EL (cell line): ENCODE data around the gene ZFP82.

Source experiments
- DNase-seq: peaks from one replicate; pipeline ENCODE4 v3.0.0-alpha.2; 2016

ZFP82 gene

DNA sequence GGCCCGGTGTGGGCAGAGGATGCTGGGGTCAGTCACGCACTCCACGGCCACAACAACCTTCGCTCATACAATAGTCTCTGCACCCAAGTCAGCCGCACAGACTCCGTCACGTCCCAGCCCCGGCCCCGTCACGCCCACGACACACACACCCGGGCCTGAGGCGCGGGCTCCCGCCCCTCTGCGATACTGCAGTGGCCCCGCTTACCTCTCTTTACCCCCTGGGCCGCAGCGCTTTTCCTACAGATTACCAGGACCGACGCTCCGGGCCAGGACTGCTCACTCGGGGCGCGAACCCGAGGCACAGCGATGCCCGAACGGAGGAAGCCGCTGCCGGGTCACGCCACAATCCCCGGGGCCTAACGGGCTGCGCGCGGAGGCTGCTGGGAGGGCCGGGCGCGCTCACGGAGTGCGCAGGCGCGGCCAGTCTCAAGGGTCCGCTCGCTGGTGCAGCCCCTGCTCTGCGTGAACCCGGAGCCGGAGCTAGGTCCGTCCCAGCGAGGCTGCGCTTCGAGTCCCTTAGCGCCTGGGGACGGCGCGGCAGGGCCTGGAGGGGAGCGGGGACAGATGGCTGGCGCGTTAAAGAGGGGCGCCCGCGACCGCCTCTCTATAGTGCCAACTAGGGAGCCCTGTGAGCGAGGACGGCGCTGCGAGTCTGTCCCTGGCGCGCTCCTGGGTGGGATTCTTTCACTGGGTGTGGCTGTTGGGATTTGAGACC lies at the start of gene ZFP82:
Gene ZFP82 (minus strand): TSS at position 358 of the 715 bp plus-strand sequence. CDS start 8,855 bp downstream, outside the sequence.
- peak; percentile 82 for DNase-seq

DNA sequence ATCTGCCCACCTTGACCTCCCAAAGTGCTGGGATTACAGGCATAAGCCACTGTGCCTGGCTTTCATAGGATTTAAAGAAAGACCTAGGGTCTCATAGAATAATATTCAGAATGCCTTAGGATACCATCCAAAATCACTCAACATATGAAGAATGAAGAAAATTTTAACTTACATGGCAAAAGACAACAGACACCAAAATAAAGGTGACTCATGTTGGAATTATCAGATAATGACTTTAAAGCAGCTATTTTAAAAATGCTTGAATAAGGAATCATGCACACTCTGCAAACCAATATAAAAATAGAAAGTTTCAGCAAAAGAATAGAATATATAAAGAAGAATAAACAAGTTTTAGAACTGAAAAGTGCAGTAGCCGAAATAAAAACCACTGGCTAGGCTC lies 41.6 kb upstream of the ZFP82 start:
- DNase-seq, result peak; percentile 35

DNA sequence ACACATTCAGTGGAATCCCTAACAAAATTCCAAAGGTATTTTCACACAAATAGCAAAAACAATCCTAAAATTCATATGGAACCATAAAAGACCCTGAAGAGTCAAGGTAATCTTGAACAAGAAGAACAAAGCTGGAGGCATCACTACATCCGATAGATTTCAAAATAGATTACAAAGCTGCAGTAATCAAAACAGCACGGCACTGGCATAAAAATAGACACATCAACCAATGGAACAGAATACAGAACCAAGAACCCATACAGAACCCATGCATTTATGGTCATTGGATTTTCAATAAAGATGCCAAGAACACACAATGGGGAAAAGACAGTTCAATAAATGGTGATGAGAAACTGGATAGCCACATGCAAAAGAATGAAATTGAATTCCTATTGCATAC lies 38.4 kb upstream of the ZFP82 start:
- no peak for DNase-seq

DNA sequence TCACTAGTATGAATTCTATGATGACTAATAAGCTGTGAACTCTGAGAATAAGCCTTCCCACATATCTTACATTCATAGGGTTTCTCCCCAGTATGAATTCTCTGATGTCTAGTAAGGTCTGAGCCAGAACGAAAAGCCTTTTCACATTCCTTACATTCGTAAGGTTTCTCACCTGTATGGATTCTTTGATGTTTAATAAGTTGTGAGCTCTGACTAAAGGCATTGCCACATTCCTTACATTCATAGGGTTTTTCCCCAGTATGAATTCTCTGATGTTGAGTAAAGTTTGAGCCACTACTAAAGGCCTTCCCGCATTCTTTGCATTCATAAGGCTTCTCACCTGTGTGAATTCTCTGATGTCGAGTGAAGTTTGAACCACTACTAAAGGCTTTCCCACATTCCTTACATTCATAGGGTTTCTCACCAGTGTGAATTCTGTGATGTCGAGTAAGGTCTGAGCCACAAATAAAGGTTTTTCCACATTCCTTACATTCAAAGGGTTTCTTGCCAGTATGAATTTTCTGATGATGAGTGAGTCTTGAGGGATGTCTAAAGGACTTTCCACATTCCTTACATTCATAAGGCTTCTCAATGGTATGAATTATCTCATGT lies 30.7 kb upstream of the ZFP82 start:
- DNase-seq, result peak; percentile 6

DNA sequence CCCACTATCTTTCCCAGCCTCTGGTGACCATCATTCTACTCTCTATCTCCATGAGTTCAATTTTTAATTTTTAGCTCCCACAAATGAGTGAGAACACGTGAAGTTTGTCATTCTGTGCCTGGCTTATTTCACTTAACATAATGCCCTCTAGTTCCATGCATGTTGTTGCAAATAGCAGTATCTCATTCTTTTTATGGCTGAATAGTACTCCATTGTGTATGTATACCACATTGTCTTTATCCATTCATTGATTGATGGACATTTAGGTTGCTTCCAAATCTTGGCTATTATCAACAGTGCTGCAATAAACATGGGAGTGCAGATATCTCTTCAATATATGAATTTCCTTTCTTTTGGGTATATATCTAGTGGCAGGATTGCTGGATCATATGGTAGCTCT lies 22.9 kb upstream of the ZFP82 start:
- DNase-seq, result no peak

DNA sequence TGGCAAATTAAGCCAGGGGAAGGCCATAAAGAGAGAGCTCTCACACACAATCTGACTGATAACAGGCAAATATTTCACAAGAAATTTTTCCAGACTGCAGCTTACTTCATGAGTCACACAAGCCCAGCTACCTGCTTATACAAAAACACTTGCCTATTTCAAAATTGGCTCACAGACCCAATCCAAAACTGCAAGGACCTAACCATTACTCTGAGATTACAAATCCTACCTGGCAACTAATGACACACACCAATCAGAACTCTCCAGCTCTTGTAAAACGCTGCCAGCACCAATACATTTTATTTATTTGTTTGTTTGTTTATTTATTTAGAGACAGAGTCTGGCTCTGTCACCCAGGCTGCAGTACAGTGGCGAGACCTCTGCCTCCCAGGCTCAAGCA lies 18.1 kb upstream of the ZFP82 start:
- peak; percentile 8 for DNase-seq

DNA sequence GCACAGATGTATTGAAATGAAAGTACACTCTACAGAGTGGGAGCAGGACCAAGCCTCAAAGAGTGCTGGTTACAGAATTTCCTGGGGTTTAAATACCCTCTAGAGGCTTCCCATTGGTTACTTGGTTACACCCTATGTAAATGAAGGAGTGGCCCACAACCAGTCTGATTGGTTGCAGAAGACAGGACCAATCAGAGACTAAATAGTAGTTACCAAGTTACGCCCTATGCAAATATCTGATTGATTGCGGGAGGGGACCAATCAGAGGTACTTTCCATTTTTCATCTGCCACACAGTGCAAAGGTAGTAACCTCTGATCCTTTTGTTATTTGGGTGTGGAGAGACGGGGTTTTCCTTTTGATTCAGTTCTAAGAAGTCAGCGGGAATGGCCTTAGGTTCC lies 5.5 kb upstream of the ZFP82 start:
- DNase-seq, result no peak

DNA sequence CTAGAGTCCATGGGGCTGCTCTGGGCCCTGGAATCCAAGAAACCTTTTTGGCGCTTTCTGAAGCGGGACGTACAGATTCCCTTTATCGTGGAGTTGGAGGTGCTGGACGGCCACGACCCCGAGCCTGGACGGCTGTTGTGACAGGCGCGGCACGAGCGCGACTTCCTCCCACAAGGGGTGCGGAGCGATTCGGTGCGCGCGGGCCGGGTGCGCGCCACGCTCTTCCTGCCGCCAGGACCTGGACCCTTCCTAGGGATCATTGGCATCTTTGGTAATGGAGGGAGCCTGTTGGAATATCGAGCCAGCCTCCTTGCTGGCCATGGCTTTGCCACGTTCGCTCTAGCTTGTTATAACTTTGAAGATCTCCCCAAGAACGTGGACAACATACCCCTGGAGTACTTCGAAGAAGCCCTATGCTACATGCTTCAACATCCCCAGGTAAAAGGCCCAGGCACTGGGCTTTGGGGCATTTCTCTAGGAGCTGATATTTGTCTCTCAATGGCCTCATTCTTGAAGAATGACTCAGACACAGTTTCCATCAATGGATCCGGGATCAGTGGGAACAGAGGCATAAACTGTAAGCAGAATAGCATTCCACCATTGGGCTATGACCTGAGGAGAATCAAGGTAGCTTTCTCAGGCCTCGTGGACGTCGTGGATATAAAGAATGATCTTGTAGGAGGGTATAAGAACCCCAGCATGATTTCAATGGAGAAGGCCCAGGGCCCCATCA lies 3.5 kb upstream of the ZFP82 start:
- peak; percentile 25 for DNase-seq

DNA sequence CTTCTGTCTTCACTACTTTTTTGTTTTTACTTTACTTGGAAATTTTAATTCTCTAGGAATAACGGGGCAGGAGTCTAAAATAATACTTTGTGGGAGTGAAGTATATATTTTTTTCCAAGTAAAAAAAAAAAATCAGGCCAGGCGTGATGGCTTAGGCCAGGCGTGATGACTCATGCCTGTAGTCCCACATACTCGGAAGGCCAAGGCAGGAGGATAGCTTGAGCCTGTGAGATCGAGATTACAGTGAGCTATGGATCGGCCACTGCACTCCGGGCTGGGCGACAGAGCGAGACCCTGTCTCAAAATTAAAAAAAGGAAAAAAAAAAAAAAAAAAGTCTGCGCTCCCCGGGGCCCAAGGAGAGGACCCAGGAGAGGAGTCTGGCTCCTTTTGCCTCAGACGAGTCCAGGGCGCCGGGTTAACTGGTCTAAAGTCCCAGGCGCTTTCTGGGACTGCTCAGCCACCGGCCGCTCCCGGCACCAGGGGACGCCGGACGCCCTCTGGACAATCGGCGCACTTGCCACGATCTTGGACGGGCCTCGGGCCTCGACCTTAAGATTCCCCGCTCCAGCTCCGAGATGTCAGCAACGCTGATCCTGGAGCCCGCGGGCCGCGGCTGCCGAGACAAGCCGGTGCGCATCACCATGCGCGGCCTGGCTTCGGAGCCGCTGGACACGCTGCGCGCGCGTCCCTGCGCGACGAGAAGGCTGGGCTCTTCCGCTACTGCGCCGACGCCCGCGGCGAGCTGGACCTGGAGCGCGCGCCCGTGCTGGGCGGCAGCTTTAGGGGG lies 2.7 kb upstream of the ZFP82 start:
- DNase-seq, result peak; percentile 45

DNA sequence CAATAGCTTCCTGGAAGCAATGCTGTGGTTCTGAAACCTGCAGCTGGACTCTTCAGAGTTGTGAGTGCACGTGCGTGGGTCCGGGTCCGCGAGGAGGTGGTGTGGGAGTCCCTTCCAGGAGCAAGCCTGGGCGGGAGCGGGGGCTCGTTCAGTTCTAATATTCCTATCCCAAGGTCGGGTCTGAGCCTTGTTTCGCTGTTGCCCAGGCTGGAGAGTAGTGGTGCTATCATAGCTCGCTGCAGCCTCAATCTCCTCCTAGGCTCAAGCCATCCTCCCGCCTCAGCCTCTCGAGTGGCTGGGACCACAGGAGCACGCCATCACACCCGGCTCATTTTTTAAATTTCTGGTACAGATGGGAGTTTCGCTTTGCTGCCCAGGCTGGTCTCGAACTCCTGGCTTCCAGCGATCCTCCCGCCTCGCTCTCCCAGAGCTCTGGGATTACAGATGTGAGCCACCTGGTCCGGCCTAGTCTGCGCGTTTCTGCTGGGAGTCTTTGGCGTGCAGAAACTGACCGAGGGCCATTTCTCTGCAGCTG lies 625 bp downstream of the ZFP82 start:
- no peak for DNase-seq

DNA sequence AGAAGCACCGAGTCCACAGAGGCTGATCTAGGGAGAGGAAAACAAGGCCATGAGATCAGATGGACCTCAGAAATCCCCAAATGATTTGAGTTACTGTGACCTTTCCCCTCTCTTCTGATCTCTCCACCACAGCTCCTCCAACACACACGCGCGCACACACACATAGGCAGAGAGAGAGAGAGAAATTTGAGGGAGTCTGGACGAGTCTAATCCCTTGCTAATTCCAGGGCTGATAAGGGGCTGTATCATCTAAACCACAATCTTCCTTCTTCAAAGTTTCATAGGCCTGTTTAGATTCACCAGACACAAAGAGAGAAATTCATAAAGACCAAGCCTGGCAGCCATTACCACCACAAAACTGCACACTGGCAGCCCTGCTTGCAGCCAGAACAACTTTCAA lies 8.6 kb downstream of the ZFP82 start:
- no peak for DNase-seq

DNA sequence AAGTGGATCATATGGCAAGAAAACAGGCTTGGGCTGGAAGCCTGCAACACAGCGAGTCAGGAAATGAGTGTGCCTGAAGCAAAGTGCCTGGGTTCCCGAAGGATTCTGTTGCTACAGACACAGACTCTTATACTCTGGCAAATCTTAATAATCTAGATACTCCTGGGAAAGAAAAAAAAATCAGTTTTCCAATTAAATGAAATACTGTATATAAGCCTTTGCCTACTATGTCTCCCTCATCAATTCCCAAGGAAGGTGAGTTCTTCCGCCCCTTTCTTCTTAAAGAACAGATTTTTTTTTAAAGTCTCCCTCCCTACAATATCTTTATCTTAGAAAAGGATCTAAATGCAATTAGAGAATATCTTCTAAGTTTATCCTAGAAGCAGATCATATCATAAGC lies 10.3 kb downstream of the ZFP82 start:
- DNase-seq, result no peak

DNA sequence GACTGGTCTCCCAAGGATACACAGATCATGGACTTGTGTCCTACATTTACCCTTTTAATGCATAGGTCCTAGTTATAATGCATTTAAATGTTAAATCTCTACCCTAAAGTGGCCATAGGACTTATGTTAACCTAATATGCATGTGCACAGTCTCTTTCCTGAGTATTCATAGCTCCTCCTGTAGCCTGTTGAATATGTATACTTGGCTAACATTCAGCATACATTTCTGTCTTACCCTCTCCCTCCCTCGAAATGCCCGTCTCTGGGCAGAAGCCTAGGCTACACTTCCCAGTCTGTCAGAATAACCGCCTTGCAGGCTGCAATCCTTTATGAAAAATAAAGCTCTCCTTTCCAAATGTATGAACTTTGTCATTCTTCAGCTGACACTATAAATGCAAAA lies 13.9 kb downstream of the ZFP82 start:
- no peak for DNase-seq

DNA sequence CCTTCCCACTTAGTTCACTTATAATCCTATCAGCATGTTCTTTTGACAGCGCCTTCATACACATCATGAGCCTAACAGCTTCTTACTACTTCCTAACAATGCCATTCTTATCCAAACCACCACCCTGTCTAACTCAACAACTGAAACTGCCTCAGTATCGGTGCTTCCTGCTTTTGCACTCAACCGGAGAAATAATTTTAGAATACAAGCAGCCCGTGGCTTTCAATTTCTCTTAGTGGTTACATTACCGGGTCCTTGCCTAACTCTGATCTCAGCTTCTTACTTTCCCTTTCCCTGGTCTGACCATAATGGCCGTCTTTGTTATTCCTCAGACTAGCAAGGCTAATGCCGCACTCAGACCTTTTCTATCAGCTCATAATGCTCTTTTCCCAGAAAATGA lies 17.0 kb downstream of the ZFP82 start:
- no peak for DNase-seq

DNA sequence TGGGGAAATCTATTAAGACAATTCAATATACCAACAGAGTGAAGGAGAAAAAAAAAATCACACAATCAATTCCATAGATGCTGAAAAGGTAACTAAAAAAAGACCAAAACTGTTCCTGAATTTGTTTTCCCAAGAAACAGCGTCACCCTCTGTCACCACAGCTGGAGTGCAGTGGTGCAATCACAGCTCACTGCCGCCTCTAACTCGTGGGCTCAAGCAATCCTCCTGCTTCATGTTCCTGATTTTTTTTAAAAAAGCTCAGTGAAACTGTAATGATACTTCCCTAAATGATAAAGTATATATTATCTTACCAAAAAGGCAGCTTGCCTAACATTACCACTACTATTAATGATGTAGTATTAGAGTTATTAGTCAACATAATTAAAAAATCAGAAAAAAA lies 19.9 kb downstream of the ZFP82 start:
- no peak for DNase-seq

DNA sequence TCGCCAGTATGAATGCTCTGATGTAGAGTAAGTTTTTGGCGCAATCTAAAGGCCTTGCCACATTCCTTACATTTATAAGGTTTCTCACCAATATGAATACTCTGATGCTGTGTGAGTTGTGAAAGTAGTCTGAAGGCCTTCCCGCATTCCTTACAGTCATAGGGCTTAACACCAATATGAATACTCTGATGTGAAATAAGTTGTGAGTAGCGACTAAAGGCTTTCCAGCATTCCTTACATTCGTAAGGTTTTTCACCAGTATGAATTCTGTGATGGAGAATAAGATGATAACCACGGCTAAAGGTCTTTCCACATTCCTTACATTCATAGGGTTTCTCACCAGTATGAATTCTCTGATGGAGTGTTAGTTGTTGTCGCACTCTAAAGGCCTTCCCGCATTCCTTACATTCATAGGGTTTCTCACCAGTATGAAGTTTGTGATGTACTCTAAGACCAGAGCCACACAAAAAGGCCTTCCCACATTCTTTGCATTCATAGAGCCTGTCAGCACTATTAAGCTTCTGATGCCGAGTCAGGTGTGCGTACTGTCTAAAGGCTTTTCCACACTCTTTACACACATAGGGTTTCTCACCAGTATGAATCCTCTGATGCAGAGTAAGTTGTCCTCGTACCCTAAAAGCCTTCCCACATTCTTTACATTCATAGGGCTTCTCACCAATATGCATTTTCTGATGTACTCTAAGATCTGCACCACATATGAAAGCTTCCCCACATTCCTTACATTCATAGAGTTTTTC lies 25.3 kb downstream of the ZFP82 start:
- no peak for DNase-seq

DNA sequence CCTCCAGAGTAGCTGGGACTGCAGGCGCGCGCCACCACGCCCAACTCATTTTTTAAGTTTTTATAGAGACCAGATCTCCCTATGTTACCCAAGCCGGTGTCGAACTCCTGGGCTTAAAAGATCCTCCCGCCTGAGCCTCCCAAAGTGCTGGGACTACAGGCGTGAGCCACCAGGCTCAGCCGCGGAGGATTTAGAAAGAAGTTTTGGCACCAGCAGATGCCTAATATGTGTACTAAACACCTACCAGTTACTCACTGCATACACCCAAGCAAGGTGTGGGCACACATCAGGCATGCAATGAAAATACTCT lies 39.0 kb downstream of the ZFP82 start:
- no peak for DNase-seq

DNA sequence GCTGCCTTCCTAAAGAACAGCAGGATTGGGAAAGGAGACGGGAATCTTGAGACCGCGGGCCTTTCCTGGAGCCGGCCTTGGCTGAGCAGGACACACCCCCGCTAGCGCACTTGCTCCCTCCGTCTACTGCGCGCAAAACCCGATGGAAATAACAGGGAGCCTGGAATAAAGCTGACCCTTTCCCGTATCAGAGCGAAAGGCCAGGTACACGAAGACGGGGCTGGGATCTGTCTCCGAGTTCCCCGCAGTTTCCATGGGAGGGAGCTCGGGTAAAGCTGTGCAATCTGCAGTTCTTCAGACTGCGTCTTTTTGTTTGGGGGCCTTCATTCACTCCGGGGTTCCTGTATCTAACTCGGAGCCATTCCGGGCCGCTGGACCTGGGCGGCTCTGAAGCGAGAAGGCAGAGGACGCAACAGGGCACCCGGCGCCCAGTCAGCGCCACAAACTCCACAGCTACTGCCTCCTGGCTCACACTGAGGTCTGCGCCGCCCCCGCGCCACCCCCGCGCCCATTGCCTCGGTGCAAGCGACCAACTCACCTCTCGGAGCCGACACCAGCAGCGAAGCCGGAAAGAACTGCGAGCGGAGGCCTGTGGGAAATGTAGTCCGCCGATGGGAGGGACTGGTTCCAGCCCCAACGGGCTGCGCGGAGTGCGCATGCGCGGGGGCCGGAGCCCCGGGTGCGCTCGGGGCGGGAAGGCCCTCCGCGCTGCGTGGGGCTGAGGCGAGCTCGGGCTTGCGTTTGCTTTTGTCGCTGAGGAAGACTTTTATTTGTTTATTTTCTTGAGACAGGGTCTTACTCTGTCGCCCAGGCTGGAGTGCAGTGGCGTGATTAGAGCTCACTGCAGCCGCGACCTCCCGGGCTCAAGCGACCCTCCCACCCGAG lies 39.6 kb downstream of the ZFP82 start, which contains the start of gene ZFP14:
Gene ZFP14 (minus strand): TSS at position 577 of the 885 bp plus-strand sequence. CDS start 11,309 bp downstream, outside the sequence.
- DNase-seq, result peak; percentile 94

DNA sequence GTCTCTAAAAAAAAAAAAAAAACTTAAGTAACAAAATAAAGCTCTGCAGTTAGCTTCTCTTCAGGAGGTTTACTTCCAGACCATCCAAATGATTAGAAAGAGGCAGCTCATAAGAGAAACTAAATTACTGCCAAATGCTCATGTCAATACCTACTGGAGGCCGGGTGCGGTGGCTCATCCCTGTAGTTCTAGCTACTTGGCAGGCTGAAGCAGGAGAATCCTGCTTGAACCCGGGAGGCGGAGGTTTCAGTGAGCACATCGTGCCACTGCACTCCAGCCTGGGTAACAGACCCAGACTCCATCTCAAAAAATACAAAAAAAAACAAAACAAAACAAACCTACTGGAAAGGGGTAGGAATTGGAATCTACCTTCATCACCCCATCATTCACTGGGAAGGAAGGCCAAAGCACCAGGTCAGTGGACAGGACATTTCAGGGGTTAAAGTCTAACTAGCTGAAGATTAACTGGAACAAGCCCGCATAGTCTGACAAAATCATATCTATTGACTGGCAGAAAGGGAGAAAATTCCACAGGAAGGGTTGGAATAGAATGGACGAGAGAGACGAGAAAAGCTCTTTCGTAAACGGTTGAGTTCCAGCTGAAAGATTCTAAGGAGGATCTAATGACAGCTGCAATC lies 40.8 kb downstream of the ZFP82 start:
- no peak for DNase-seq

DNA sequence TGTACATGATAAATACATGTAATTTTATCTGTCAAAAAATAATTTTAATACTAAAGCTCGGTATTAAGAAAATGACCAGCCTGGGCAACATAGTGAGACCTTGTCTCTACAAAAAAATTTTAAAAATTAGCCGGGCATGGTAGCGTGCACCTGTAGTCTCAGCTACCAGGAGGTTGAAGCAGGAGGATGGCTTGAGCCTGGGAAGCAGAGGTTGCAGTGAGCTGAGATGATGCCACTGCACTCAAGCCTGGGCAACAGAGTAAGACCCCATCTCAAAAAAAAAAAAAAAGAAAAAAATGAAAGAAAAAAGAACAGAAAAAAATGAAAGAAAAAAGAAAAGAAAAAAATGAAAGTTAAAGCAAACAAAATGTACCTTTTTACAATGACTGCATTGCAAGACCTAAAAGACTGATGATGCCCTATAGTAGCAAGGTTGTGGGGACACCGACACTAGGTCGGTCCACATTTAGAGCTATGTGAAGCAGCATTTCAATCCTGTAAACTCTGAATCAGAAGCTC lies 44.7 kb downstream of the ZFP82 start:
- DNase-seq, result no peak

DNA sequence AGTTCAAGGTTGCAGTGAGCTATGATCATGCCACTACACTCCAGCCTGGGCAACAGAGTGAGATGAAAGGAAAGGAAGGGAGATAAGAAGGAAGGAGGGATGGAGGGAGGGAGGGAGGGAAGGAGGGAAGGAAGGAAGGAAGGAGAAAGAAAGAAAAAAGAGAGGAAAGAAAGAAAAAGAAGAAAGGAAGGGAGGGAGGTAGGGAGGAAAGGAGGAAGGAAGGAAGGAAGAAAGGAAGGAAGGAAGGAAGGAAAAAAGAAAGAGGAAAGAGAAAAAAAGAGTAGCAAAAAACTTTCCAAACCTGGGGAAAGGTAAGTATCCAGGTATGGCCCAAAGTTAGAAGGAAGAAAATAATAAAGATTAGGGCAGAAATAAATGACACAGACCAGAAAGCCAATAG lies 46.6 kb downstream of the ZFP82 start:
- DNase-seq, result no peak
